IPS DF 4.7 (cell line): ENCODE measurements around the gene FAM83B.

ENCODE experiments used
- DNase-seq: peaks from one replicate; pipeline ENCODE4 v3.0.0-alpha.2; 2013; ENCODE audit warnings: low spot score; ENCODE audit errors: extremely low read depth

The FAM83B gene

GRCh38 chr6:54980511-54981275 lies 134.1 kb downstream of the FAM83B start:
- no peak for DNase-seq

- DNase-seq: no peak
These were observed 134.7 kb downstream of the FAM83B start for GRCh38 chr6:54981276-54981609.

GRCh38 chr6:54981647-54982046 lies 135.1 kb downstream of the FAM83B start:
- no peak for DNase-seq

- DNase-seq: no peak
These were observed 141.2 kb downstream of the FAM83B start for GRCh38 chr6:54987633-54988290.

- no peak for DNase-seq
These were observed 142.0 kb downstream of the FAM83B start for GRCh38 chr6:54988576-54988975.

GRCh38 chr6:54990001-54990400 lies 143.4 kb downstream of the FAM83B start:
- DNase-seq: no peak
